GM12872 (cell line): ENCODE measurements around the gene OAS2.

Source experiments
- CTCF ChIP-seq: IDR thresholded peaks from 3 replicates; pipeline ENCODE4 v1.5.1; 2011; ENCODE audit warnings: low read depth, mild to moderate bottlenecking, low read length, moderate library complexity; ENCODE audit not compliant: insufficient read depth

Gene OAS2

GRCh38 chr12:112974904-112975303 is 3.4 kb upstream of the OAS2 start:
- TF ChIP-seq CTCF, result no peak

- TF ChIP-seq CTCF, result no peak
Observed at GRCh38 chr12:112977139-112977538, 1.2 kb upstream of the OAS2 start.

- peak; percentile 30; the same call in 1 of the 3 replicates for TF ChIP-seq CTCF
Observed at GRCh38 chr12:112977641-112978040, 678 bp upstream of the OAS2 start.

- TF ChIP-seq CTCF, result no peak
Observed at GRCh38 chr12:112979041-112979680, 842 bp downstream of the OAS2 start.

GRCh38 chr12:112980491-112981158 is 2.3 kb downstream of the OAS2 start:
- no peak for TF ChIP-seq CTCF

GRCh38 chr12:112985642-112986290 is 7.4 kb downstream of the OAS2 start:
- TF ChIP-seq CTCF, result no peak

- TF ChIP-seq CTCF, result no peak
Observed at GRCh38 chr12:112986291-112986800, 8.0 kb downstream of the OAS2 start.
